Omental fat pad (tissue), 4 donors: ENCODE results near the gene ARHGEF17. TPM values are rescaled to one million over a fixed set of nuclear protein-coding genes. Genes with fewer than 3 reads are reported as not detected.

Experiments
- ATAC-seq: fragments of 150-250 bp; one replicate; pipeline ENCODE4 v1.9.1; 2016; ENCODE audit warnings: mild to moderate bottlenecking, moderate library complexity; ENCODE audit not compliant: low FRiP score
- DNase-seq: peaks from one replicate; pipeline ENCODE4 v3.0.0-alpha.2; 2019; ENCODE audit warnings: low spot score
- CTCF ChIP-seq, 3 donors: fragments of 450-650 bp; IDR thresholded peaks; one replicate each; pipeline ENCODE4 v1.5.1; 2016 to 2017; ENCODE audit warnings: antibody characterized with exemption in 3 of 3, mild to moderate bottlenecking in 3 of 3, moderate library complexity in 2 of 3
- total RNA-seq, 4 donors: library from RNA; depleted of rRNA; stranded (reverse); fragments of >200 nt; gene quantifications; one replicate each; pipeline ENCODE4 v1.1.0, GENCODE V29; 2016

The ARHGEF17 gene
- total RNA-seq, 4 donors from 2014 or later: 27.3 to 80.7 (median 31.9) TPM

DNA sequence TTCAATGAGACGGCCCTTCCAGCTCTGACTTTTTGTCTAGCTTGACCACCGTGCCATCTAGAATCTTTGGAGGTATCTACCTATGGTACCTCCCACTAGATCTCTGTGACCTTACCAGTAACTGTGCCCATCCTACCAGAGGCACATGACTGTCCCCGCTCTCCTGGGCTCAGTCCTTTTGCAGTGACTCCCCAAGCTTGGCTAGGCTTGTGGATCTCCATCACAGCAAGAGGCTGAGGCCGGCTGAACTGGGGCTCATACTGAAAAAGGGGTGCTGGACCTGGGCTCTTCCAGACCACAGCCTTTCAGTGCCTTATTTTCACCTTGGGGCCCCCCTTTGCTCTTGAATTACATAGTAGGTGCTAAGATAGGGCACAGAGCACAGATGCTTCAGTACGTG lies 95.5 kb downstream of the ARHGEF17 start:
- ATAC-seq: no peak
- TF ChIP-seq CTCF (IDR thresholded peaks at IDR 0.05): no peak
- DNase-seq: no peak

DNA sequence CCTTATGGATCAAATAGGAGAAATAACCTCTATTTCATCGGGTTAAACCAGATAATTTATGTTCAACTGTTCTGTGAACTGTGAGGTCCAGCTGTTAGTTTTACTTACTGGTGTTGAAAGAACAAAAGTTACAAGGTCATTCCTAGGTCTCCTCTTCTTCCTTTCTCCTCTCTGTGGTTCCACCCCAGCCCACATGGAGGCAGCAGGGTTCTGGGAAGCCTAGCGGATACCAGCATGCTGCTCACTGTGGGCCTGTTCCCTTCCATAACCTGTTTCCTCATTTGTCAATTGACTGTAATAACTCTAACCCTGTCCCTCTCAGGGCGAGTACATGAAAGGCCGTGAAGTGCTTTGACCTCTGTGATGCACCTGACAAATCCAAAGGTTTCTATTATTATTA lies 96.0 kb downstream of the ARHGEF17 start:
- peak; percentile 58 for ATAC-seq
- TF ChIP-seq CTCF (IDR thresholded peaks at IDR 0.05): no peak
- DNase-seq: no peak

DNA sequence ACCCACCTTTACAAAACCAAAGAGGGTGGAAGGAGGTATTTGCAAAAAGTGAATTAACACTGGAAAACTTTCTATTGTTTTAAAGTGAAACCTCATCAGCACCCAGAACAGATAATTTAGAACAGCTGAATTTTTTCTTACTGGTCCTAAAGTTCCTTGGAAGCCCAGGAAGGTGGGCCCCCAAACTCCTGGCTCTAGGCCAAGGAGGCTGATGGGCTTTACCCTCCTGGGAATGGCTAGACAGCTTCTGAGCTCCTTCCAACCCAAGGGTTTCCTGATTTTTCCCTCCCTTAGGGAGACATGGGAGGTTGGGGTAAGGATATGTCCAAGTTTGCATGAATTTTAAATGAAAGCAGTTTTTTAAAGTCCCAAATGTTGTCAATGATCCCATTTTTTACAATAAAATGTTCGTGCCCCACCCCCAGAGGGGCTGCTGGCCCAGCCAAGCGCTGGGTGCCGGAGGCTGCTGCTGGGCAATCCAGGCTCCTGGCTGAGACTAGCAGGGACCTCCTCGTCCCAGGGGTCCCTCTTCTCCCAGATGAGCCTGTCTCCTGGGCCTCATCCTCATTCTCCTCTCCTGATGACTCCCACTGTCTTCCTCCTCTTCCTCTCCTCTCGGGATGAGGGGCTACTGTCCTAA lies 96.5 kb downstream of the ARHGEF17 start:
- ATAC-seq (no peak), DNase-seq (no peak)
- TF ChIP-seq CTCF (IDR thresholded peaks at IDR 0.05): no peak

GRCh38 chr11:73405146-73405510 lies 97.1 kb downstream of the ARHGEF17 start:
- ATAC-seq (no peak), DNase-seq (no peak)
- no peak for TF ChIP-seq CTCF (IDR thresholded peaks at IDR 0.05)

DNA sequence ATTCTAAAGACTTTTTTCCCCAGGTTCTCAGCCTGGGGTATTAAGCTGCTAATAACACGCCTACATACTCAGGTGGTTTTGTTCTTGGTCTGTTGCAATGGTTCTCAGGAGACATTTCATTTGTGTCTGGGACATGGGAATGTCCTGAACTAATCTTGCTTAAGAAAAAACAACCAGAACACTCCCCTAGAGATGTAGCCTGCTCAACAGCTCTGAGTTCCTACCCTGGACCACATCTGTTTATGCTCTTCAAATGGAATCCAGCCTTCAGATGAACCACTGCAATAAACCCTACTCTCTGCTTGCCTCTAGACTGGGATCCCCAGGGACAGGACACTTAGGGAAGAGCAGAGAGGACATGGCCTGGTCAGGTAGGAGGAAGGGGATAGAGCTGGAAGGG lies 98.1 kb downstream of the ARHGEF17 start:
- no peak for DNase-seq
- TF ChIP-seq CTCF (IDR thresholded peaks at IDR 0.05): no peak
- ATAC-seq: no peak

- DNase-seq: no peak
- ATAC-seq: no peak
- TF ChIP-seq CTCF (IDR thresholded peaks at IDR 0.05): no peak
Measured at GRCh38 chr11:73406619-73407018, 98.5 kb downstream of the ARHGEF17 start.

- DNase-seq: no peak
Measured at GRCh38 chr11:73409431-73409830, 101.4 kb downstream of the ARHGEF17 start.

More at GRCh38 chr11:73409431-73409830, 101.4 kb downstream of the ARHGEF17 start:
- no peak for ATAC-seq
- TF ChIP-seq CTCF (IDR thresholded peaks at IDR 0.05): no peak
